Measurements from ENCODE around the gene MC3R. TPM values are rescaled to one million over a fixed set of nuclear protein-coding genes. Genes with fewer than 3 reads are reported as not detected.

Gene MC3R
- total and polyA plus RNA-seq, 2 of the 4 experiments (the other 2 are of a cell fraction), result not detected

DNA sequence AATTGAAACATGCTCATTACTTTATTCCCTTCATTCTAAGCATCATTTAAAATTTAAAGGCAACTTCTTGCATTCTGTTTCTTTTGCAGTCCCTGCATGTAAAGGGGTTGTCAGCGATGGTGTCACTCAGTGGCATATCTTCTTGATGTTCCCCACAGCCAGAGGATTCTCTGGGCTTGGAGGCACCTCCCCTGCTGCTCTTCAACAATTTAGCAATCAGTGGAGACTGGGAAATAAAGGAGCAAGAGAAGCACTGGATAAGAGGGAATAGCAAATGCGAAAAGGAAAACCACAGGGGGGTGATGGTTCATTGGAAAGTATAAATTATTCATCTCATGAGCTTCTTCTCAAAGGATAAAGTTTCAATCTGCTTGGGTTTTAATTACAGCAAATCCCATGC lies 30.7 kb upstream of the MC3R start:
- no peak overlapping the region for H3K9ac ChIP-seq (ENCODE audit: low read depth, low read length)
- intact Hi-C loops (cut with micrococcal nuclease) (no loop called here), dilution Hi-C loops (cut with HindIII; ENCODE audit: low sequenced_read_pairs, unreplicated experiment) (no loop called here), in situ Hi-C loops (cut with MboI; ENCODE audit: low sequenced_read_pairs) (no loop called here)
- no peaks in the 10 kb centered on the region for H3K79me1 ChIP-seq (ENCODE audit: low read depth in 1 of 2, low read length in 2 of 2)
- no peak overlapping the region for H2BK120ac ChIP-seq (ENCODE audit: low read depth, low read length)
- no peak overlapping the region for H3K14ac ChIP-seq (replicated peaks; ENCODE audit: low read depth, low read length)
- H2AFZ ChIP-seq (replicated peaks; ENCODE audit: low read length, poor library complexity), result no peak overlapping the region
- CTCF ChIA-PET, result no interaction called here
- H2AK9ac ChIP-seq (replicated peaks; ENCODE audit: low read depth, low read length, poor library complexity), result no peak overlapping the region
- ATAC-seq (ENCODE audit: low read depth) (no peak), DNase-seq (no peak)
- POLR2A ChIA-PET (ENCODE audit: unreplicated experiment), result no interaction called here
- H3K4me2 ChIP-seq (ENCODE audit: low read depth, low read length), result no peak overlapping the region
- no peak overlapping the region for H2AK5ac ChIP-seq (ENCODE audit: low read depth, low read length)
- BruUV-seq (replicated peaks), result no TSS peak
- no peak overlapping the region for H4K8ac ChIP-seq (ENCODE audit: low read depth in 2 of 2, low read length in 2 of 2)
- peaks cover 11% of the 10 kb centered on the region; the same call in 1 of the 2 replicates for H3K9me3 ChIP-seq (ENCODE audit: control insufficient read depth, insufficient read depth, low read length)
- no peak overlapping the region for H3K4ac ChIP-seq (ENCODE audit: low read depth, low read length)
- no peaks in the 10 kb centered on the region for H3K4me1 ChIP-seq (ENCODE audit: control insufficient read depth, insufficient read depth, low read length)
- no peak overlapping the region for H4K5ac ChIP-seq (ENCODE audit: low read depth, low read length)
- no peak overlapping the region for H2BK15ac ChIP-seq (ENCODE audit: low read depth, low read length)
- no peak overlapping the region for H4K91ac ChIP-seq (ENCODE audit: insufficient read depth, low read depth, low read length)
- no CpG with 5 or more reads among the region's 2 CpGs for WGBS, 2 experiments (ENCODE audit: extremely low coverage in 2 of 2, insufficient read length in 1 of 2)
- H3K18ac ChIP-seq (ENCODE audit: low read depth, low read length), result no peak overlapping the region
- no peaks in the 10 kb centered on the region for H4K20me1 ChIP-seq (ENCODE audit: insufficient read depth, low read length)
- H3K9me1 ChIP-seq (ENCODE audit: insufficient read depth, low read length), result no peaks in the 10 kb centered on the region
- no peak overlapping the region for H3K56ac ChIP-seq (ENCODE audit: extremely low read depth, insufficient read depth, low read length)
- H3K27ac ChIP-seq (ENCODE audit: insufficient read depth, low read length), result no peak overlapping the region
- no peaks in the 10 kb centered on the region for H3K27me3 ChIP-seq (ENCODE audit: control insufficient read depth, insufficient read depth, low read length)
- no peak overlapping the region for H2BK5ac ChIP-seq (ENCODE audit: low read depth, low read length, poor library complexity, severe bottlenecking)
- H3K36me3 ChIP-seq (ENCODE audit: control insufficient read depth, insufficient read depth, low read length), result no peaks in the 10 kb centered on the region
- no peak overlapping the region for H3K23ac ChIP-seq (ENCODE audit: low read depth, low read length)
- TF ChIP-seq POLR2A (IDR thresholded peaks at IDR 0.05; ENCODE audit: low read depth, low read length) (no peak), MXI1 (IDR thresholded peaks at IDR 0.05; ENCODE audit: borderline replicate concordance, low read depth, low read length) (no peak), RAD21 (IDR thresholded peaks at IDR 0.05; ENCODE audit: low read length) (no peak), RFX5 (IDR thresholded peaks at IDR 0.05; ENCODE audit: low read depth, low read length) (no peak), FOS (IDR thresholded peaks at IDR 0.05; ENCODE audit: low read depth, low read length) (no peak), CEBPB (IDR thresholded peaks at IDR 0.05; ENCODE audit: low read depth, low read length) (no peak), BHLHE40 (IDR thresholded peaks at IDR 0.05; ENCODE audit: low read depth, low read length) (no peak), SMC3 (IDR thresholded peaks at IDR 0.05; ENCODE audit: low read depth, low read length) (no peak), CHD1 (IDR thresholded peaks at IDR 0.05; ENCODE audit: low read depth, low read length) (no peak), RCOR1 (IDR thresholded peaks at IDR 0.05; ENCODE audit: insufficient replicate concordance, low read length) (no peak), NFE2L2 (IDR thresholded peaks at IDR 0.05; ENCODE audit: low read depth, low read length) (no peak), MAZ (IDR thresholded peaks at IDR 0.05; ENCODE audit: borderline replicate concordance, low read depth, low read length) (no peak), MAFK (IDR thresholded peaks at IDR 0.05; ENCODE audit: low read depth, low read length) (no peak)
- TF ChIP-seq, protein P1, sequence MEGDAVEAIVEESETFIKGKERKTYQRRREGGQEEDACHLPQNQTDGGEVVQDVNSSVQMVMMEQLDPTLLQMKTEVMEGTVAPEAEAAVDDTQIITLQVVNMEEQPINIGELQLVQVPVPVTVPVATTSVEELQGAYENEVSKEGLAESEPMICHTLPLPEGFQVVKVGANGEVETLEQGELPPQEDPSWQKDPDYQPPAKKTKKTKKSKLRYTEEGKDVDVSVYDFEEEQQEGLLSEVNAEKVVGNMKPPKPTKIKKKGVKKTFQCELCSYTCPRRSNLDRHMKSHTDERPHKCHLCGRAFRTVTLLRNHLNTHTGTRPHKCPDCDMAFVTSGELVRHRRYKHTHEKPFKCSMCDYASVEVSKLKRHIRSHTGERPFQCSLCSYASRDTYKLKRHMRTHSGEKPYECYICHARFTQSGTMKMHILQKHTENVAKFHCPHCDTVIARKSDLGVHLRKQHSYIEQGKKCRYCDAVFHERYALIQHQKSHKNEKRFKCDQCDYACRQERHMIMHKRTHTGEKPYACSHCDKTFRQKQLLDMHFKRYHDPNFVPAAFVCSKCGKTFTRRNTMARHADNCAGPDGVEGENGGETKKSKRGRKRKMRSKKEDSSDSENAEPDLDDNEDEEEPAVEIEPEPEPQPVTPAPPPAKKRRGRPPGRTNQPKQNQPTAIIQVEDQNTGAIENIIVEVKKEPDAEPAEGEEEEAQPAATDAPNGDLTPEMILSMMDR (conservative IDR thresholded peaks at IDR 0.05; ENCODE audit: low read depth, low read length), result no peak
- TF ChIP-seq, protein P2, sequence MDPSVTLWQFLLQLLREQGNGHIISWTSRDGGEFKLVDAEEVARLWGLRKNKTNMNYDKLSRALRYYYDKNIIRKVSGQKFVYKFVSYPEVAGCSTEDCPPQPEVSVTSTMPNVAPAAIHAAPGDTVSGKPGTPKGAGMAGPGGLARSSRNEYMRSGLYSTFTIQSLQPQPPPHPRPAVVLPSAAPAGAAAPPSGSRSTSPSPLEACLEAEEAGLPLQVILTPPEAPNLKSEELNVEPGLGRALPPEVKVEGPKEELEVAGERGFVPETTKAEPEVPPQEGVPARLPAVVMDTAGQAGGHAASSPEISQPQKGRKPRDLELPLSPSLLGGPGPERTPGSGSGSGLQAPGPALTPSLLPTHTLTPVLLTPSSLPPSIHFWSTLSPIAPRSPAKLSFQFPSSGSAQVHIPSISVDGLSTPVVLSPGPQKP (IDR thresholded peaks at IDR 0.05; ENCODE audit: borderline replicate concordance, low read depth, low read length), result no peak
- TF ChIP-seq, protein P3, sequence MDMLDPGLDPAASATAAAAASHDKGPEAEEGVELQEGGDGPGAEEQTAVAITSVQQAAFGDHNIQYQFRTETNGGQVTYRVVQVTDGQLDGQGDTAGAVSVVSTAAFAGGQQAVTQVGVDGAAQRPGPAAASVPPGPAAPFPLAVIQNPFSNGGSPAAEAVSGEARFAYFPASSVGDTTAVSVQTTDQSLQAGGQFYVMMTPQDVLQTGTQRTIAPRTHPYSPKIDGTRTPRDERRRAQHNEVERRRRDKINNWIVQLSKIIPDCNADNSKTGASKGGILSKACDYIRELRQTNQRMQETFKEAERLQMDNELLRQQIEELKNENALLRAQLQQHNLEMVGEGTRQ (IDR thresholded peaks at IDR 0.05; ENCODE audit: low read depth, low read length), result no peak
- no peak overlapping the region for H3K4me3 ChIP-seq (ENCODE audit: insufficient read depth, low read depth, low read length)
- no peak overlapping the region for H2BK20ac ChIP-seq (ENCODE audit: low read depth, low read length)

All from IMR-90 (cell line).